Fibroblast of the aortic adventitia (primary cell): ENCODE data around the gene ACACB. TPM values are rescaled to one million over a fixed set of nuclear protein-coding genes. Genes with fewer than 3 reads are reported as not detected.
"Not testable (repeated sequence)": the region's sequence is repeated elsewhere in the genome, so short reads cannot be mapped to it uniquely, and the experiment has no call there.

Source experiments
- DNase-seq: peaks from one replicate; pipeline ENCODE4 v3.0.0-alpha.2; 2010; ENCODE audit warnings: low read depth
- H3K4me3 ChIP-seq: 2 replicates; pipeline ENCODE4 v1.5.1; 2011; ENCODE audit warnings: low read depth, mild to moderate bottlenecking, control low read depth, low read length, moderate library complexity
- total RNA-seq: library from RNA; depleted of rRNA; stranded (reverse); fragments of >200 nt; gene quantifications from 2 replicates; pipeline ENCODE4 v1.2.3, GENCODE V29; 2012; ENCODE audit warnings: low replicate concordance
- TF ChIP-seq, protein P1 (sequence below): IDR thresholded peaks from 2 replicates; pipeline ENCODE4 v1.5.1; 2011; ENCODE audit warnings: mild to moderate bottlenecking, low read length, control low read depth, inconsistent platforms; ENCODE audit not compliant: insufficient read depth

Gene ACACB
- total RNA-seq, 1 donor = 14.7 TPM

DNA sequence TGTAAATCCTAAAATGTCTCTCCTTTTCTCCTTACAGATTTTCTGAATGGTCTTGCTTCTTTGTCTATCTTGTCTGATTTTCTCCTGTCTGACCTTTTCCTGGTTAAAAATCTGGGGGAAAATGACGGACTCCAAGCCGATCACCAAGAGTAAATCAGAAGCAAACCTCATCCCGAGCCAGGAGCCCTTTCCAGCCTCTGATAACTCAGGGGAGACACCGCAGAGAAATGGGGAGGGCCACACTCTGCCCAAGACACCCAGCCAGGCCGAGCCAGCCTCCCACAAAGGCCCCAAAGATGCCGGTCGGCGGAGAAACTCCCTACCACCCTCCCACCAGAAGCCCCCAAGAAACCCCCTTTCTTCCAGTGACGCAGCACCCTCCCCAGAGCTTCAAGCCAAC is 23.0 kb downstream of the ACACB start:
- TF ChIP-seq, protein P1, sequence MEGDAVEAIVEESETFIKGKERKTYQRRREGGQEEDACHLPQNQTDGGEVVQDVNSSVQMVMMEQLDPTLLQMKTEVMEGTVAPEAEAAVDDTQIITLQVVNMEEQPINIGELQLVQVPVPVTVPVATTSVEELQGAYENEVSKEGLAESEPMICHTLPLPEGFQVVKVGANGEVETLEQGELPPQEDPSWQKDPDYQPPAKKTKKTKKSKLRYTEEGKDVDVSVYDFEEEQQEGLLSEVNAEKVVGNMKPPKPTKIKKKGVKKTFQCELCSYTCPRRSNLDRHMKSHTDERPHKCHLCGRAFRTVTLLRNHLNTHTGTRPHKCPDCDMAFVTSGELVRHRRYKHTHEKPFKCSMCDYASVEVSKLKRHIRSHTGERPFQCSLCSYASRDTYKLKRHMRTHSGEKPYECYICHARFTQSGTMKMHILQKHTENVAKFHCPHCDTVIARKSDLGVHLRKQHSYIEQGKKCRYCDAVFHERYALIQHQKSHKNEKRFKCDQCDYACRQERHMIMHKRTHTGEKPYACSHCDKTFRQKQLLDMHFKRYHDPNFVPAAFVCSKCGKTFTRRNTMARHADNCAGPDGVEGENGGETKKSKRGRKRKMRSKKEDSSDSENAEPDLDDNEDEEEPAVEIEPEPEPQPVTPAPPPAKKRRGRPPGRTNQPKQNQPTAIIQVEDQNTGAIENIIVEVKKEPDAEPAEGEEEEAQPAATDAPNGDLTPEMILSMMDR = no peak
- no peak for DNase-seq
- no peak overlapping the region for H3K4me3 ChIP-seq

DNA sequence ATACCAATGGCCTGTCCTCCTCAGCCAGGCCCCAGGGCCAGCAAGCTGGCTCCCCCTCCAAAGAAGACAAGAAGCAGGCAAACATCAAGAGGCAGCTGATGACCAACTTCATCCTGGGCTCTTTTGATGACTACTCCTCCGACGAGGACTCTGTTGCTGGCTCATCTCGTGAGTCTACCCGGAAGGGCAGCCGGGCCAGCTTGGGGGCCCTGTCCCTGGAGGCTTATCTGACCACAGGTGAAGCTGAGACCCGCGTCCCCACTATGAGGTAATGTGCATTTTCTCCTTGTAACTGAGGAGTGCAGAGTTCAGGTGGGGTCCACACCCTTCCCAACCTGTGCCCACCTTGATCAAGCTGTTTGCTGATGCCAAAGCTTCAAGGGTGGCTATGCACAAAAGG is 23.4 kb downstream of the ACACB start:
- TF ChIP-seq, protein P1 = no peak
- DNase-seq = no peak
- H3K4me3 ChIP-seq = no peak overlapping the region

DNA sequence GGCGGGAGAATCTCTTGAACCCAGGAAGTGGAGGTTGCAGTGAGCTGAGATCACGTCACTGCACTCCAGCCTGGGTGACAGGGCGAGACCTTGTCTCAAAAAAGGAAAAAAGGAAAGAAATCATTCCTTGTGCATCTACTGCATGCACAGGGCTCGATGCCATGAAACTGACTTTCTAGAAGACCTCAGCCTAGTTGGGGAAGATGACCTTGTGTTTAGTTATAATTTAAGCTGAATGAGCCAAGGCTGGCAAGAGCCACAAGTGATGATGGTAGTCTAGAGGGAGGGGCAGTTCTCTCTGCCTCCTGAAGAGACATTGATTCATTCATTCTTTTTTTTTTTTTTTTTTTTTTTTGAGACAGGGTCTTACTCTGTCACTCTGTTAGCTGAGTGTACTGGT is 24.2 kb downstream of the ACACB start:
- no peak for DNase-seq
- H3K4me3 ChIP-seq = no peak overlapping the region
- TF ChIP-seq, protein P1 = no peak

DNA sequence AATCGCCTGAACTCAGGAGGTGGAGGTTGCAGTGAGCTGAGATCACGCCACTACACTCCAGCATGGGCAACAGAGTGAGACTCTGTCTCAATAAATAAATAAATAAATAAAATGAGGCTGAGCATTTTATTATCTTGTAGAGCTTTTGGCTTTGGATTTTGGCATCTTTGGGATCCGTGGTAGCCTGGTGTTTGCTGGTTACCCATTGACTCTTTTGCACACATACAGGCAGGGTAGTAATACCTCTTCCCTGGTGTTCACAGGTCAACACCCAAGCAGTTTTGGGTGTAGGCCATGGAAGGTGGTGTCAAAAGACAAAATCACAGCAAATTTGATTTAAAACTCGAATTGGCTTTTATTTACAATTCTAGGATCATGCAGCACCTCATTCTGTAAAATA is 27.8 kb downstream of the ACACB start:
- H3K4me3 ChIP-seq = no peak overlapping the region
- no peak for DNase-seq
- TF ChIP-seq, protein P1 = no peak

DNA sequence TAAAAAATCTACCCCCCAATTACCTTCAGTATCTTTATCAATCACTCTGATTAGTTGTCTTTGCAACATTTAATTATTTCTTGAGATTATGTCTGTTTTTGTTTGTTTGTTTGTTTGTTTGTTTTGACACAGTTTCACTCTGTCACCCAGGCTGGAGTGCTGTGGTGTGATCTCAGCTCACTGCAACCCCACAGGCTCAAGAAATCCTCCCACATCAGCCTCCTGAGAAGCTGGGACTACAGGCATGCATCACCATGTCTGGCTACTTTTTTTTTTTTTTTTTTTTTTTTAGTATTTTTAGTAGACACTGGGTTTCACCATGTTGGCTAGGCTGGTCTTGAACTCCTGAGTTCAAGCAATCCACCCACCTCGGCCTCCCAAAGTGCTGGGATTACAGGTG is 30.7 kb downstream of the ACACB start:
- not testable (repeated sequence) for DNase-seq, H3K4me3 ChIP-seq

DNA sequence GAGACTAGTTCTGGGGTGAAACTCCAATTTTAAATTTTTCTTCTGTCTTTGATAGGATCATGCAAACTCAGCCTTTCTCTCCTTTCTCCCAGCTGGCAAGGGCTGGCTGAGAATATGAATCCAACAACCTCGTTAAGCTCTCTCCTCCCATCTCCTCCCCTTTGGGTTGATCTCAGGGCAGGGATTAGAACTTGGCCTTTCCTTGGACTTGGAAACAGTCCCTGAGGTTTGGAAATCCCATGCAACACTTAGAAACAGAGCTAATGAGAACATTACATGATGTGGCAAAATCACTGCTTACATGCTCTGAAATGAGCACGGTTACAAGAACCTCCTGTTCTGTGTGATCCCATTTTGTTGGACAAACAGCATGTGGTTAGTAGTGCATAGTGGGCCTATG is 31.6 kb downstream of the ACACB start:
- DNase-seq = peak; percentile 93
- TF ChIP-seq, protein P1 = no peak
- no peak overlapping the region for H3K4me3 ChIP-seq

DNA sequence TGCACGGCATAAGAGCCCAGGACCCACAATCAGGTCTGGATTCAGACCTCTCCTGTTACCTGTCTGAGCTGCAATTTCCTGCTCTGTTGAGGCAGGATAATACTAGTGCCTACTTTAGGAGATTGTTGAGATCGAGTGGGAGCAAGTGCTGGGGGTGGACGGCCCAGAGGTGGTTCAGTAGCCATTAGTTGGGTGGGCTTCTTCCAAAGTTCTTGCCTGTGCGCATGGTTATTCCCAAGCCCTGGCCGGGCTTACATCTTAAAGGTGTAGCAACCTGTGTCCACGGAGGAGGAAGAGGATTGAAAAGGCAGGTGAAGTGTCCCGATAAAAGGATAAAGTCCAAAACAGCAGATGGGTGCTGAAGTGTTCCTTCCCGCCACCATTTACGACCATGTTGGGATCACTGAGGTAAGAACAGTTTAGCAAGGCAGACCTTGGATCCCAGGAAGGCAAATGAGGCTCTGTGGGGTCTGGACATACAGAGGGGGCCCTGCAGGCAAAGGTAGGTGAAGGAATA is 33.8 kb downstream of the ACACB start:
- H3K4me3 ChIP-seq = no peak overlapping the region
- TF ChIP-seq, protein P1 = no peak
- no peak for DNase-seq

DNA sequence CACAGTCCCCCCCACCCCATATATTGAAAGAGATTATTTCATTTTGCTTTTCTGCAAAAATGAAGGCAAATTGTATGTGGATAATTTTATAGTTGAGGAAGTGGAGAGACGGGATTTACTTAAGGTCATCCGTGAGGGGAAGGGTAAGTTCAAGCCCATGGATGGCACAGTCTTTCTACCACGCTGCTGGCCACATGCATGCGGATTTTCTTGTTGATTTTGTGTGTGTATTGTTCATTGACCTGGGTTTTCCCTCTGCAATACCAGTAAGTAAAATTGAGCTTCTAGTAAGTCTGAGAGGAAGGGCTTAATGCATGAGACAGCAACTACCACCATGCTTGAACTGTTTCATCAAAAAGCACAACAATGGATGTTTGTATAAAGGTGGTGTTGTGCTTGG is 35.1 kb downstream of the ACACB start:
- DNase-seq = no peak
- TF ChIP-seq, protein P1 = no peak

More for the DNA sequence above, 35.1 kb downstream of the ACACB start:
- H3K4me3 ChIP-seq = no peak overlapping the region
